ENCODE data around the gene GJD3.
"Not testable (repeated sequence)": the region's sequence is repeated elsewhere in the genome, so short reads cannot be mapped to it uniquely, and the experiment has no call there.

DNA sequence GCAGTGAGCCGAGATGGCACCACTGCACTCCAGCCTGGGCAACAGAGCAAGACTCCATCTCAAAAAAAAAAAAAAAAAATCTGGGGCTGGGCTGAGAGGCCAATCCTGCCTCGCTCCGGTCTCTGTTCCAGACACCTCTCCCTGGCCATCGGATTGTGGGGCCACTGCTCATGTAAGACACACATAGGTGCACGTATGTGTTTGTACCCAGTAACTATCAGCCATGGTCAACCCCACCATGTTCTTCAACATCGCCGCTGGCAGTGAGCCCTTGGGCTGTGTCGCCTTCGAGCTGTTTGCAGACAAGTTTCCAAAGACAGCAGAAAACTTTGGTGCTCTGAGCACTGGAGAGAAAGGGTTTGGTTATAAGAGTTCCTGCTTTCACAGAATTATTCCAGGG is 3.2 kb upstream of the GJD3 start:
- not testable (repeated sequence) for TF ChIP-seq CBX5 (IDR thresholded peaks at IDR 0.05; ENCODE audit: borderline replicate concordance, low read depth); SOX6 (IDR thresholded peaks at IDR 0.05); MTA2 (IDR thresholded peaks at IDR 0.05; ENCODE audit: low read depth); ZNF785 (CRISPR knock-in tag; IDR thresholded peaks at IDR 0.05); ERF (CRISPR knock-in tag; IDR thresholded peaks at IDR 0.05); JUND (IDR thresholded peaks at IDR 0.05; ENCODE audit: borderline replicate concordance, low read depth, low read length); JUND (tag; IDR thresholded peaks at IDR 0.05; ENCODE audit: borderline replicate concordance, low read depth, low read length); ZBTB8A (IDR thresholded peaks at IDR 0.05; ENCODE audit: partially characterized antibody); LARP7 (IDR thresholded peaks at IDR 0.05); ZNF589 (CRISPR knock-in tag; IDR thresholded peaks at IDR 0.05; ENCODE audit: low read depth)
- TF ChIP-seq, protein P1, sequence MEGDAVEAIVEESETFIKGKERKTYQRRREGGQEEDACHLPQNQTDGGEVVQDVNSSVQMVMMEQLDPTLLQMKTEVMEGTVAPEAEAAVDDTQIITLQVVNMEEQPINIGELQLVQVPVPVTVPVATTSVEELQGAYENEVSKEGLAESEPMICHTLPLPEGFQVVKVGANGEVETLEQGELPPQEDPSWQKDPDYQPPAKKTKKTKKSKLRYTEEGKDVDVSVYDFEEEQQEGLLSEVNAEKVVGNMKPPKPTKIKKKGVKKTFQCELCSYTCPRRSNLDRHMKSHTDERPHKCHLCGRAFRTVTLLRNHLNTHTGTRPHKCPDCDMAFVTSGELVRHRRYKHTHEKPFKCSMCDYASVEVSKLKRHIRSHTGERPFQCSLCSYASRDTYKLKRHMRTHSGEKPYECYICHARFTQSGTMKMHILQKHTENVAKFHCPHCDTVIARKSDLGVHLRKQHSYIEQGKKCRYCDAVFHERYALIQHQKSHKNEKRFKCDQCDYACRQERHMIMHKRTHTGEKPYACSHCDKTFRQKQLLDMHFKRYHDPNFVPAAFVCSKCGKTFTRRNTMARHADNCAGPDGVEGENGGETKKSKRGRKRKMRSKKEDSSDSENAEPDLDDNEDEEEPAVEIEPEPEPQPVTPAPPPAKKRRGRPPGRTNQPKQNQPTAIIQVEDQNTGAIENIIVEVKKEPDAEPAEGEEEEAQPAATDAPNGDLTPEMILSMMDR (IDR thresholded peaks at IDR 0.05 in 2 of 3, conservative IDR thresholded peaks at IDR 0.05 in 1 of 3; ENCODE audit: insufficient read depth in 2 of 3, low read depth in 1 of 3, low read length in 3 of 3) = not testable (repeated sequence)
- TF ChIP-seq, protein P2, sequence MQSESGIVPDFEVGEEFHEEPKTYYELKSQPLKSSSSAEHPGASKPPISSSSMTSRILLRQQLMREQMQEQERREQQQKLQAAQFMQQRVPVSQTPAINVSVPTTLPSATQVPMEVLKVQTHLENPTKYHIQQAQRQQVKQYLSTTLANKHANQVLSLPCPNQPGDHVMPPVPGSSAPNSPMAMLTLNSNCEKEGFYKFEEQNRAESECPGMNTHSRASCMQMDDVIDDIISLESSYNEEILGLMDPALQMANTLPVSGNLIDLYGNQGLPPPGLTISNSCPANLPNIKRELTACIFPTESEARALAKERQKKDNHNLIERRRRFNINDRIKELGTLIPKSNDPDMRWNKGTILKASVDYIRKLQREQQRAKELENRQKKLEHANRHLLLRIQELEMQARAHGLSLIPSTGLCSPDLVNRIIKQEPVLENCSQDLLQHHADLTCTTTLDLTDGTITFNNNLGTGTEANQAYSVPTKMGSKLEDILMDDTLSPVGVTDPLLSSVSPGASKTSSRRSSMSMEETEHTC (IDR thresholded peaks at IDR 0.05) = not testable (repeated sequence)

Measured in K562 (cell line).